Progenitor cell of endocrine pancreas (in vitro differentiated cells): ENCODE results near the gene AP1B1. TPM values are rescaled to one million over a fixed set of nuclear protein-coding genes. Genes with fewer than 3 reads are reported as not detected.
"Not testable (repeated sequence)": the region's sequence is repeated elsewhere in the genome, so short reads cannot be mapped to it uniquely, and the experiment has no call there.

Experiments
- DNase-seq: peaks from one replicate; pipeline ENCODE4 v3.0.0; 2021; ENCODE audit warnings: low spot score; ENCODE audit not compliant: unreplicated experiment
- H3K27ac Mint-ChIP-seq: 2 replicates; pipeline ENCODE4 v1.8.0; 2021; ENCODE audit warnings: mild to moderate bottlenecking, moderate library complexity, mixed read lengths
- H3K27me3 Mint-ChIP-seq: 2 replicates; pipeline ENCODE4 v1.8.0; 2021; ENCODE audit warnings: mixed read lengths
- H3K36me3 Mint-ChIP-seq: 2 replicates; pipeline ENCODE4 v1.8.0; 2022; ENCODE audit warnings: mixed read lengths; ENCODE audit not compliant: insufficient read depth
- H3K4me1 Mint-ChIP-seq: 2 replicates; pipeline ENCODE4 v1.8.0; 2021; ENCODE audit warnings: low read depth, mixed read lengths
- H3K4me3 Mint-ChIP-seq: 2 replicates; pipeline ENCODE4 v1.8.0; 2021; ENCODE audit warnings: low read depth, mild to moderate bottlenecking, moderate library complexity, mixed read lengths
- H3K9me3 Mint-ChIP-seq: 2 replicates; pipeline ENCODE4 v1.8.0; 2021; ENCODE audit warnings: low read depth, mixed read lengths
- CTCF ChIP-seq: fragments of 200-600 bp; sonication (generic); IDR thresholded peaks from one replicate; pipeline ENCODE4 v1.5.0; 2021; ENCODE audit warnings: antibody characterized with exemption, mild to moderate bottlenecking; ENCODE audit not compliant: unreplicated experiment
- total RNA-seq: library from RNA; stranded (reverse); gene quantifications from 2 replicates; pipeline ENCODE4 v1.2.1, GENCODE V29; 2021

Gene AP1B1
- total RNA-seq, 1 donor from 2014 or later, result 59.6 TPM

- no peak for TF ChIP-seq CTCF
- peaks cover 20% of the 10 kb centered on the region for H3K36me3 Mint-ChIP-seq
- no peak overlapping the region for H3K27ac Mint-ChIP-seq
Measured at GRCh38 chr22:29348041-29348440, 40.3 kb downstream of the AP1B1 start.

GRCh38 chr22:29346659-29347058 lies 41.7 kb downstream of the AP1B1 start:
- no peak for TF ChIP-seq CTCF
- DNase-seq, result no peak
- Mint-ChIP-seq H3K9me3 (no peaks in the 10 kb centered on the region), H3K36me3 (peaks cover 26% of the 10 kb centered on the region), H3K27ac (no peak overlapping the region), H3K4me1 (peaks cover 6% of the 10 kb centered on the region), H3K27me3 (no peaks in the 10 kb centered on the region), H3K4me3 (no peak overlapping the region)

More at GRCh38 chr22:29348041-29348440, 40.3 kb downstream of the AP1B1 start:
- Mint-ChIP-seq H3K27me3 (no peaks in the 10 kb centered on the region), H3K9me3 (no peaks in the 10 kb centered on the region), H3K4me3 (no peak overlapping the region), H3K4me1 (no peaks in the 10 kb centered on the region)
- no peak for DNase-seq

- peaks cover 22% of the 10 kb centered on the region for H3K36me3 Mint-ChIP-seq
- peaks cover 6% of the 10 kb centered on the region for H3K4me1 Mint-ChIP-seq
- TF ChIP-seq CTCF, result no peak
- no peak for DNase-seq
- H3K4me3 Mint-ChIP-seq, result no peak overlapping the region
- H3K27me3 Mint-ChIP-seq, result no peaks in the 10 kb centered on the region
- no peaks in the 10 kb centered on the region for H3K9me3 Mint-ChIP-seq
- H3K27ac Mint-ChIP-seq, result no peak overlapping the region
Measured at GRCh38 chr22:29345932-29346331, 42.4 kb downstream of the AP1B1 start.

GRCh38 chr22:29344889-29345288 lies 43.5 kb downstream of the AP1B1 start:
- not testable (repeated sequence) for H3K27me3 Mint-ChIP-seq, DNase-seq, H3K4me3 Mint-ChIP-seq, H3K27ac Mint-ChIP-seq, H3K4me1 Mint-ChIP-seq, H3K9me3 Mint-ChIP-seq
- H3K36me3 Mint-ChIP-seq, result peaks cover 22% of the 10 kb centered on the region

- no peaks in the 10 kb centered on the region for H3K9me3 Mint-ChIP-seq
- H3K4me3 Mint-ChIP-seq, result no peak overlapping the region
- TF ChIP-seq CTCF, result no peak
- H3K27me3 Mint-ChIP-seq, result no peaks in the 10 kb centered on the region
- peaks cover 25% of the 10 kb centered on the region for H3K36me3 Mint-ChIP-seq
- H3K4me1 Mint-ChIP-seq, result peaks cover 6% of the 10 kb centered on the region
- no peak for DNase-seq
- no peak overlapping the region for H3K27ac Mint-ChIP-seq
Measured at GRCh38 chr22:29344137-29344536, 44.2 kb downstream of the AP1B1 start.

- Mint-ChIP-seq H3K27ac (no peak overlapping the region), H3K27me3 (no peaks in the 10 kb centered on the region), H3K36me3 (peaks cover 25% of the 10 kb centered on the region), H3K9me3 (no peaks in the 10 kb centered on the region), H3K4me1 (peaks cover 6% of the 10 kb centered on the region), H3K4me3 (no peak overlapping the region)
- DNase-seq, result no peak
- no peak for TF ChIP-seq CTCF
Measured at GRCh38 chr22:29343313-29343805, 45.0 kb downstream of the AP1B1 start.
